Keratinocyte (primary cell): Measurements from ENCODE around the gene SPRY1. TPM values are rescaled to one million over a fixed set of nuclear protein-coding genes. Genes with fewer than 3 reads are reported as not detected.

ENCODE experiments used
- DNase-seq: peaks from one replicate; pipeline ENCODE4 v3.0.0-alpha.2; 2011; ENCODE audit warnings: low read depth, missing footprints, low spot score
- FAIRE-seq: peaks from 2 replicates; lab custom pipeline; 2011; peaks lifted over from hg19 to GRCh38; lab: Jason Lieb, UNC
- H2AFZ ChIP-seq: 2 replicates; pipeline ENCODE4 v1.6.0; 2012; ENCODE audit warnings: low read length, control low read depth, inconsistent platforms; ENCODE audit not compliant: control insufficient read depth
- H3K27ac ChIP-seq: 2 replicates; pipeline ENCODE4 v1.5.1; 2011; ENCODE audit warnings: low read length; ENCODE audit not compliant: control insufficient read depth, insufficient read depth
- H3K27me3 ChIP-seq: 3 replicates; pipeline ENCODE4 v1.6.0; 2011; ENCODE audit warnings: low read length; ENCODE audit not compliant: control insufficient read depth, insufficient read depth; ENCODE audit errors: extremely low read depth
- H3K36me3 ChIP-seq, 2 experiments: 2 replicates in 1 of 2; 3 replicates in 1 of 2; pipeline ENCODE4 v1.5.1; 2011; ENCODE audit warnings: low read length in 2 of 2, mild to moderate bottlenecking in 1 of 2; ENCODE audit not compliant: control insufficient read depth in 2 of 2, insufficient read depth in 2 of 2; ENCODE audit errors: extremely low read depth in 1 of 2
- H3K4me1 ChIP-seq: 3 replicates; pipeline ENCODE4 v1.5.1; 2011; ENCODE audit warnings: low read length; ENCODE audit not compliant: control insufficient read depth, insufficient read depth; ENCODE audit errors: extremely low read depth
- H3K4me2 ChIP-seq: 3 replicates; pipeline ENCODE4 v1.6.0; 2011; ENCODE audit warnings: low read depth, low read length; ENCODE audit not compliant: control insufficient read depth, insufficient read depth; ENCODE audit errors: extremely low read depth
- H3K4me3 ChIP-seq, 3 experiments: fragments of 200-600 bp in 1 of 3; sonication (generic) in 1 of 3; 2 replicates in 2 of 3; 3 replicates in 1 of 3; pipeline ENCODE4 v1.5.1; 2011 to 2016; ENCODE audit warnings: low read length in 3 of 3, mild to moderate bottlenecking in 3 of 3, control low read depth in 2 of 3, inconsistent platforms in 1 of 3, low read depth in 1 of 3, mixed read lengths in 1 of 3, mixed run types in 1 of 3, moderate library complexity in 1 of 3; ENCODE audit not compliant: control insufficient read depth in 2 of 3, insufficient read depth in 2 of 3; ENCODE audit errors: extremely low read depth in 1 of 3
- H3K79me2 ChIP-seq: 2 replicates; pipeline ENCODE4 v1.6.0; 2012; ENCODE audit warnings: low read length; ENCODE audit not compliant: control insufficient read depth, insufficient read depth
- H3K9ac ChIP-seq: 3 replicates; pipeline ENCODE4 v1.6.0; 2011; ENCODE audit warnings: low read length; ENCODE audit not compliant: control insufficient read depth, insufficient read depth; ENCODE audit errors: extremely low read depth
- H3K9me1 ChIP-seq: 3 replicates; pipeline ENCODE4 v1.6.0; 2011; ENCODE audit warnings: low read length; ENCODE audit not compliant: control insufficient read depth, insufficient read depth; ENCODE audit errors: extremely low read depth
- H3K9me3 ChIP-seq: 2 replicates; pipeline ENCODE4 v1.5.1; 2012; ENCODE audit warnings: low read depth, low read length; ENCODE audit not compliant: control insufficient read depth
- H4K20me1 ChIP-seq: 3 replicates; pipeline ENCODE4 v1.6.0; 2011; ENCODE audit warnings: low read length; ENCODE audit not compliant: control insufficient read depth, insufficient read depth; ENCODE audit errors: extremely low read depth
- EZH2 ChIP-seq: IDR thresholded peaks from one replicate; pipeline ENCODE4 v1.6.1; 2012; ENCODE audit warnings: inconsistent platforms, mild to moderate bottlenecking, low read length, moderate library complexity
- dilution Hi-C: fragments of 300-500 bp; cut with MboI; formaldehyde crosslinking; loops from one replicate; pipeline ENCODE4 v1.7.0; 2020; ENCODE audit warnings: low sequenced_read_pairs; ENCODE audit not compliant: extremely low pct_ligation_motif_present
- polyA plus RNA-seq, 5 experiments: library from polyadenylated mRNA; depleted of rRNA in 3 of 5; stranded (reverse) in 3 of 5; stranded (forward) in 1 of 5; unstranded in 1 of 5; fragments of >200 nt; gene quantifications; 1 replicate in 1 of 5; 2 replicates in 3 of 5; 3 replicates in 1 of 5; pipeline versions ENCODE4 v1.2.1 to v1.2.3, GENCODE V29; 2011 to 2012; ENCODE audit warnings: missing spikeins in 2 of 5, low read depth in 1 of 5, low replicate concordance in 1 of 5
- TF ChIP-seq, protein P1 (sequence below), 3 experiments: IDR thresholded peaks in 1 of 3; conservative IDR thresholded peaks in 1 of 3; optimal IDR thresholded peaks in 1 of 3; 2 replicates in 2 of 3; 3 replicates in 1 of 3; pipeline versions ENCODE3 to v1.5.1; 2011; ENCODE audit warnings: low read length in 3 of 3, mild to moderate bottlenecking in 3 of 3, moderate library complexity in 2 of 3, control low read depth in 1 of 3, inconsistent platforms in 1 of 3; ENCODE audit not compliant: insufficient read depth in 2 of 3; ENCODE audit errors: extremely low read depth in 1 of 3

SPRY1 gene
- polyA plus RNA-seq, 1 donor (not counting 4 experiments of a cell fraction or from before 2014, with no cell fraction given), result 3.6 TPM

GRCh38 chr4:123427951-123428350 lies 31.4 kb downstream of the SPRY1 start:
- no peak for TF ChIP-seq EZH2
- TF ChIP-seq, protein P1, sequence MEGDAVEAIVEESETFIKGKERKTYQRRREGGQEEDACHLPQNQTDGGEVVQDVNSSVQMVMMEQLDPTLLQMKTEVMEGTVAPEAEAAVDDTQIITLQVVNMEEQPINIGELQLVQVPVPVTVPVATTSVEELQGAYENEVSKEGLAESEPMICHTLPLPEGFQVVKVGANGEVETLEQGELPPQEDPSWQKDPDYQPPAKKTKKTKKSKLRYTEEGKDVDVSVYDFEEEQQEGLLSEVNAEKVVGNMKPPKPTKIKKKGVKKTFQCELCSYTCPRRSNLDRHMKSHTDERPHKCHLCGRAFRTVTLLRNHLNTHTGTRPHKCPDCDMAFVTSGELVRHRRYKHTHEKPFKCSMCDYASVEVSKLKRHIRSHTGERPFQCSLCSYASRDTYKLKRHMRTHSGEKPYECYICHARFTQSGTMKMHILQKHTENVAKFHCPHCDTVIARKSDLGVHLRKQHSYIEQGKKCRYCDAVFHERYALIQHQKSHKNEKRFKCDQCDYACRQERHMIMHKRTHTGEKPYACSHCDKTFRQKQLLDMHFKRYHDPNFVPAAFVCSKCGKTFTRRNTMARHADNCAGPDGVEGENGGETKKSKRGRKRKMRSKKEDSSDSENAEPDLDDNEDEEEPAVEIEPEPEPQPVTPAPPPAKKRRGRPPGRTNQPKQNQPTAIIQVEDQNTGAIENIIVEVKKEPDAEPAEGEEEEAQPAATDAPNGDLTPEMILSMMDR (optimal IDR thresholded peaks at IDR 0.05 in 1 of 3, IDR thresholded peaks at IDR 0.05 in 1 of 3, conservative IDR thresholded peaks at IDR 0.05 in 1 of 3; ENCODE audit: extremely low read depth in 1 of 3, insufficient read depth in 2 of 3, low read length in 3 of 3), result no peak
- Histone ChIP-seq H3K36me3 (no peaks in the 10 kb centered on the region), H3K4me3 (no peak overlapping the region), H3K9me3 (no peaks in the 10 kb centered on the region), H3K4me1 (no peaks in the 10 kb centered on the region), H3K27ac (no peak overlapping the region), H3K4me2 (no peak overlapping the region), H3K9me1 (no peaks in the 10 kb centered on the region), H2AFZ (no peak overlapping the region), H3K79me2 (no peaks in the 10 kb centered on the region), H4K20me1 (no peaks in the 10 kb centered on the region), H3K27me3 (no peaks in the 10 kb centered on the region), H3K9ac (no peak overlapping the region)
- DNase-seq (no peak), FAIRE-seq (no peak)
- dilution Hi-C loops, result no loop called here

DNA sequence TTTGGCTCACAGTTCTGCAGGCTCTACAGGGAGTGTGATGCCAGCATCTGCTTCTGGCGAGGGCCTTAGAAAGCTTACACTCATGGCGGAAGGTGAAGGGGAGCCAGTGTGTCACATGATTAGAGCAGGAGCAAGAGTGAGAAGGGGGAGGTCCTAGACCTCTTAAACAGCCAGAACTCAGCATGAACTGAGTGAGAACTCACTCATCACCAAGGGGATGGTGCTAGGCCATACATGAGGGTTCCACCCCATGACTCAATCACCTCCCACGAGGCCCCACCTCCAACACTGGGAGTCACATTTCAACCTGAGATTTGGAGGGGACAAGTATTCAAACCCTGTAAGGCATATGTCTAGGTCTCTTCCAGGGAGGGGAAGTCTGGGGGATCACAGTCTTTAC lies 33.4 kb downstream of the SPRY1 start:
- no peaks in the 10 kb centered on the region for H4K20me1 ChIP-seq
- no peak for DNase-seq
- H3K9ac ChIP-seq, result no peak overlapping the region
- FAIRE-seq, result no peak
- no peak for TF ChIP-seq EZH2
- TF ChIP-seq, protein P1 (optimal IDR thresholded peaks at IDR 0.05 in 1 of 3, IDR thresholded peaks at IDR 0.05 in 1 of 3, conservative IDR thresholded peaks at IDR 0.05 in 1 of 3; ENCODE audit: extremely low read depth in 1 of 3, insufficient read depth in 2 of 3, low read length in 3 of 3), result no peak
- H3K4me1 ChIP-seq, result no peaks in the 10 kb centered on the region
- H3K36me3 ChIP-seq, result no peaks in the 10 kb centered on the region
- no peaks in the 10 kb centered on the region for H3K9me3 ChIP-seq
- no peaks in the 10 kb centered on the region for H3K79me2 ChIP-seq
- dilution Hi-C loops, result no loop called here
- H3K9me1 ChIP-seq, result no peaks in the 10 kb centered on the region
- H3K4me2 ChIP-seq, result no peak overlapping the region
- no peak overlapping the region for H3K27ac ChIP-seq
- H3K27me3 ChIP-seq, result no peaks in the 10 kb centered on the region
- no peak overlapping the region for H2AFZ ChIP-seq
- H3K4me3 ChIP-seq, result no peak overlapping the region
